ENCODE measurements around the gene MTCL1.
"Not testable (repeated sequence)": the region's sequence is repeated elsewhere in the genome, so short reads cannot be mapped to it uniquely, and the experiment has no call there.

Gene MTCL1

DNA sequence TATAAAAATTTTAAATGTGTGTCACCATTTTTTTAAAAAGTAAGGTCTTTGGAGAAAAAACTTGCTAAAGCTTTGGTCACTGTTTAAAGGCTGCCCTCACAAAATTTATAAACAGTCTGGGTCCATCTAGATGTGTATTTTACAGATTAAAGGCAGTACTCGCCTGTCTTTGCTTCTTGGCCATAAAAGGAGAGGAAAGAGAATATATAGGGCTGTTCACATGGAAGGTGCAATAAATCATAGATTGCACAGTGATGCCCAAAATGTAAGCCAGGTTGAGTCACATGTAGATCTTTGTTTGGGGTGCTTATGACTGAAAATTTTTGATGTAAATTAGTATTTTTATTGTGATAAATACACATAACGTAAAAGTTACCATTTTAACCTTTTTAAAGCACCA, 55.6 kb downstream of the MTCL1 start:
- Histone ChIP-seq H3K56ac (ENCODE audit: low read length) (no peak overlapping the region), H3K9ac (ENCODE audit: low read length) (no peak overlapping the region), H3K4me2 (ENCODE audit: low read length) (no peak overlapping the region), H4K8ac (ENCODE audit: low read depth, low read length) (no peak overlapping the region), H3K27me3 (ENCODE audit: insufficient read depth, low read length, poor library complexity) (no peaks in the 10 kb centered on the region), H3K4me1 (ENCODE audit: control insufficient read depth, low read depth, low read length) (peaks cover 2% of the 10 kb centered on the region), H4K5ac (ENCODE audit: low read length) (no peak overlapping the region), H3K4me3 (ENCODE audit: low read length) (no peak overlapping the region), H2AK5ac (ENCODE audit: low read length) (no peak overlapping the region), H3K27ac (ENCODE audit: low read depth, low read length) (no peak overlapping the region), H3K23ac (ENCODE audit: low read length) (no peak overlapping the region), H3K18ac (ENCODE audit: low read length) (no peak overlapping the region), H2BK5ac (ENCODE audit: low read length) (no peak overlapping the region), H2BK15ac (replicated peaks; ENCODE audit: low read depth) (no peak overlapping the region), H3K36me3 (ENCODE audit: control insufficient read depth, insufficient read depth, low read length) (peaks cover 4% of the 10 kb centered on the region), H2BK120ac (ENCODE audit: low read depth, low read length) (no peak overlapping the region), H3K4ac (ENCODE audit: low read depth, low read length) (no peak overlapping the region), H3K79me2 (ENCODE audit: control insufficient read depth, insufficient read depth, low read length) (no peaks in the 10 kb centered on the region), H3K79me1 (ENCODE audit: low read length) (peaks cover 2% of the 10 kb centered on the region)
- no CpG with 5 or more reads among the region's 2 CpGs for WGBS (ENCODE audit: extremely low coverage, insufficient coverage, low lambda C conversion rate)
- DNase-seq = no peak

DNA sequence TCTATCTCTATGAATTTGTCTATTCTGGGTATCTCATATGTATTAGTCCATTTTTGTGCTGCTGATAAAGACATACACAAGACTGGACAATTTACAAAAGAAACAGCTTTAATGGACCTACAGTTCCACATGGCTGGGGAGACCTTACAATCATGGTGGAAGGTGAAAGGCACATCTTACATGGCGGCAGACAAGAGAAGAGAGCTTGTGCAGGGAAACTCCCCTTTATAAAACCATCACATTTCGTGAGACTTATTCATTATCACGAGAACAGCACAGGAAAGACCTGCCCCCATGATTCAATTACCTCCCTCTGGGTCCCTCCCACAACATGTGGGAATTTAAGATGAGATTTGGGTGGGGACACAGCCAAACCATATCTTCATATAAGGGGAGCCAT, 56.2 kb downstream of the MTCL1 start:
- H2AK5ac ChIP-seq (ENCODE audit: low read length); H3K36me3 ChIP-seq (ENCODE audit: control insufficient read depth, insufficient read depth, low read length); H3K18ac ChIP-seq (ENCODE audit: low read length); H3K79me1 ChIP-seq (ENCODE audit: low read length); H3K27ac ChIP-seq (ENCODE audit: low read depth, low read length); H3K9ac ChIP-seq (ENCODE audit: low read length); DNase-seq; H3K4me2 ChIP-seq (ENCODE audit: low read length); H2BK5ac ChIP-seq (ENCODE audit: low read length); H4K8ac ChIP-seq (ENCODE audit: low read depth, low read length); H3K23ac ChIP-seq (ENCODE audit: low read length); H3K4me3 ChIP-seq (ENCODE audit: low read length); H2BK15ac ChIP-seq (replicated peaks; ENCODE audit: low read depth); H3K4ac ChIP-seq (ENCODE audit: low read depth, low read length); H3K4me1 ChIP-seq (ENCODE audit: control insufficient read depth, low read depth, low read length); H3K79me2 ChIP-seq (ENCODE audit: control insufficient read depth, insufficient read depth, low read length); H4K5ac ChIP-seq (ENCODE audit: low read length); H3K27me3 ChIP-seq (ENCODE audit: insufficient read depth, low read length, poor library complexity); H3K56ac ChIP-seq (ENCODE audit: low read length); H2BK120ac ChIP-seq (ENCODE audit: low read depth, low read length): not testable (repeated sequence)
- WGBS (ENCODE audit: extremely low coverage, insufficient coverage, low lambda C conversion rate) = no CpG with 5 or more reads among the region's 3 CpGs

DNA sequence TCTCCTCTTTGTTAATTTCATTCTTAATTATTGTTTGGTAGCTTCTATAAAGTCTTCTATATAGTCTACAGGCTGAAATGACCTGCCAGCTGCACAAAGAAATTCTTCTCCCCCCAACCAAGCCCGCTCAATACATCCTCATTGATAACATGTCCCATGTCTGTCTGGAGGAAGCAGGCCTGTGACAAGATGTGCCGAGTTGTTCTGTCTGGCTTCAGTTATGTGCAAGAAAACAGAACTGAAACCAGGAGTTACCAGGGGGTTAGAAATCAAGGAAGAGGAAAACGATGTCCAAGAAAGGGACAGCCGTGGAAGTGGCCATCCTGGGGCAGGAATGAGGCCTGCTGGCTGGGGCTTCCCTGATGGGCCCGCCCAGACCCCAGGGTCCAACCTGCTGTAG, 57.6 kb downstream of the MTCL1 start:
- Histone ChIP-seq H2BK15ac (replicated peaks; ENCODE audit: low read depth) (no peak overlapping the region), H3K9ac (ENCODE audit: low read length) (no peak overlapping the region), H3K23ac (ENCODE audit: low read length) (no peak overlapping the region), H2BK120ac (ENCODE audit: low read depth, low read length) (no peak overlapping the region), H4K8ac (ENCODE audit: low read depth, low read length) (no peak overlapping the region), H3K4me2 (ENCODE audit: low read length) (no peak overlapping the region), H3K79me1 (ENCODE audit: low read length) (peaks cover 4% of the 10 kb centered on the region), H3K18ac (ENCODE audit: low read length) (no peak overlapping the region), H3K4me1 (ENCODE audit: control insufficient read depth, low read depth, low read length) (peaks cover 2% of the 10 kb centered on the region), H3K36me3 (ENCODE audit: control insufficient read depth, insufficient read depth, low read length) (peaks cover 4% of the 10 kb centered on the region), H2BK5ac (ENCODE audit: low read length) (no peak overlapping the region), H4K5ac (ENCODE audit: low read length) (no peak overlapping the region), H3K4ac (ENCODE audit: low read depth, low read length) (no peak overlapping the region), H3K27me3 (ENCODE audit: insufficient read depth, low read length, poor library complexity) (no peaks in the 10 kb centered on the region), H3K56ac (ENCODE audit: low read length) (no peak overlapping the region), H3K79me2 (ENCODE audit: control insufficient read depth, insufficient read depth, low read length) (no peaks in the 10 kb centered on the region), H3K27ac (ENCODE audit: low read depth, low read length) (no peak overlapping the region), H3K4me3 (ENCODE audit: low read length) (no peak overlapping the region), H2AK5ac (ENCODE audit: low read length) (no peak overlapping the region)
- WGBS (ENCODE audit: extremely low coverage, insufficient coverage, low lambda C conversion rate) = no CpG with 5 or more reads among the region's 5 CpGs
- no peak for DNase-seq

GRCh38 chr18:8763611-8764010, 58.3 kb downstream of the MTCL1 start:
- no peak overlapping the region for H3K9ac ChIP-seq (ENCODE audit: low read length)
- H3K79me2 ChIP-seq (ENCODE audit: control insufficient read depth, insufficient read depth, low read length) = no peaks in the 10 kb centered on the region
- peaks cover 4% of the 10 kb centered on the region for H3K36me3 ChIP-seq (ENCODE audit: control insufficient read depth, insufficient read depth, low read length)
- H3K4me3 ChIP-seq (ENCODE audit: low read length) = no peak overlapping the region
- no peak overlapping the region for H4K5ac ChIP-seq (ENCODE audit: low read length)
- H2BK120ac ChIP-seq (ENCODE audit: low read depth, low read length) = no peak overlapping the region
- H2BK5ac ChIP-seq (ENCODE audit: low read length) = no peak overlapping the region
- no peak overlapping the region for H3K4ac ChIP-seq (ENCODE audit: low read depth, low read length)
- H3K4me1 ChIP-seq (ENCODE audit: control insufficient read depth, low read depth, low read length) = peaks cover 2% of the 10 kb centered on the region
- no CpG with 5 or more reads among the region's 2 CpGs for WGBS (ENCODE audit: extremely low coverage, insufficient coverage, low lambda C conversion rate)
- H2AK5ac ChIP-seq (ENCODE audit: low read length) = no peak overlapping the region
- no peak for DNase-seq
- H3K27me3 ChIP-seq (ENCODE audit: insufficient read depth, low read length, poor library complexity) = no peaks in the 10 kb centered on the region
- H3K23ac ChIP-seq (ENCODE audit: low read length) = no peak overlapping the region
- H2BK15ac ChIP-seq (replicated peaks; ENCODE audit: low read depth) = no peak overlapping the region
- no peak overlapping the region for H4K8ac ChIP-seq (ENCODE audit: low read depth, low read length)
- H3K27ac ChIP-seq (ENCODE audit: low read depth, low read length) = no peak overlapping the region
- no peak overlapping the region for H3K18ac ChIP-seq (ENCODE audit: low read length)
- no peak overlapping the region for H3K4me2 ChIP-seq (ENCODE audit: low read length)
- H3K56ac ChIP-seq (ENCODE audit: low read length) = no peak overlapping the region
- H3K79me1 ChIP-seq (ENCODE audit: low read length) = peaks cover 4% of the 10 kb centered on the region

DNA sequence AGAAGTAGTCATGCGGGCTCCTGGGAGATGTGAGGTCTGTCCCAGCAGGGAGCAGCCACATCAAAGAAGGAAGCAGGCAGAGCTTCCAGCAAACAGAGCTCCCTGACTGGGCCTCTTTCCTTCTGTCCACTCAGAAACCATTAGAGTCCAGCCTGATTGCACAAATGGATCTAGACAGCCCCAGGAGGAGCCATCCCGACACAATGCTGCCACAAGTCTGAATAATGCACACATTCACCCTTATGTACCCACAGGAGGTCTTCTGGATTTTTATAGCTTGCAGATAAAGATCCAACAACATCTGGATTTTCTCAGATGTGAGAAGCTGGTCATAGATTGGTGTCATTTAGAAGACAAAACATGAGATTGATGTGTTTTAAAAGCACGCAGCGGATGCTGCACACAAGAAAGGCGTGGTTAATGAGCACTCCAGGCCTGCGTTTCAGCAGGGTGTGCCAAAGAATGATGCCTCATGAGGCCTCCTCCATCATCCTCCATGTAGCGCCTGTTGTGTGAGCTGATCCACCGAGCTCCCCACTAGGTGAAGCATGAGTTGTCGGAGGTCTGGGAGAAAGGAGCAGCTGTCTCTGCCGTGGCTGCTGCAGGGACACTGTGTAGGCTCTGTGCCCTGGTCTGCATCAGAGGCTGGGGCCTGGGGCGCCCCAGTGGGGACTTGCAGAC, 60.6 kb downstream of the MTCL1 start:
- H3K56ac ChIP-seq (ENCODE audit: low read length) = no peak overlapping the region
- no peak overlapping the region for H3K18ac ChIP-seq (ENCODE audit: low read length)
- H4K8ac ChIP-seq (ENCODE audit: low read depth, low read length) = no peak overlapping the region
- DNase-seq = no peak
- no peak overlapping the region for H3K9ac ChIP-seq (ENCODE audit: low read length)
- no peak overlapping the region for H2AK5ac ChIP-seq (ENCODE audit: low read length)
- H4K5ac ChIP-seq (ENCODE audit: low read length) = no peak overlapping the region
- H3K23ac ChIP-seq (ENCODE audit: low read length) = no peak overlapping the region
- H3K27ac ChIP-seq (ENCODE audit: low read depth, low read length) = no peak overlapping the region
- no peak overlapping the region for H2BK120ac ChIP-seq (ENCODE audit: low read depth, low read length)
- peaks cover 4% of the 10 kb centered on the region for H3K36me3 ChIP-seq (ENCODE audit: control insufficient read depth, insufficient read depth, low read length)
- H2BK5ac ChIP-seq (ENCODE audit: low read length) = no peak overlapping the region
- WGBS (ENCODE audit: extremely low coverage, insufficient coverage, low lambda C conversion rate) = no CpG with 5 or more reads among the region's 11 CpGs
- no peak overlapping the region for H3K4me2 ChIP-seq (ENCODE audit: low read length)
- H3K79me2 ChIP-seq (ENCODE audit: control insufficient read depth, insufficient read depth, low read length) = no peaks in the 10 kb centered on the region
- no peak overlapping the region for H3K4ac ChIP-seq (ENCODE audit: low read depth, low read length)
- H3K27me3 ChIP-seq (ENCODE audit: insufficient read depth, low read length, poor library complexity) = no peaks in the 10 kb centered on the region
- no peak overlapping the region for H2BK15ac ChIP-seq (replicated peaks; ENCODE audit: low read depth)
- no peak overlapping the region for H3K4me3 ChIP-seq (ENCODE audit: low read length)
- H3K79me1 ChIP-seq (ENCODE audit: low read length) = peaks cover 4% of the 10 kb centered on the region
- H3K4me1 ChIP-seq (ENCODE audit: control insufficient read depth, low read depth, low read length) = no peaks in the 10 kb centered on the region

Data from mesendoderm (in vitro differentiated cells).